ENCODE results near the gene SUMO2. TPM values are rescaled to one million over a fixed set of nuclear protein-coding genes. Genes with fewer than 3 reads are reported as not detected.

Gene SUMO2
- total and polyA plus RNA-seq, 2 of the 13 experiments (the other 11 are each of a cell fraction or from before 2014, with no cell fraction given), result 337 to 553 TPM

DNA sequence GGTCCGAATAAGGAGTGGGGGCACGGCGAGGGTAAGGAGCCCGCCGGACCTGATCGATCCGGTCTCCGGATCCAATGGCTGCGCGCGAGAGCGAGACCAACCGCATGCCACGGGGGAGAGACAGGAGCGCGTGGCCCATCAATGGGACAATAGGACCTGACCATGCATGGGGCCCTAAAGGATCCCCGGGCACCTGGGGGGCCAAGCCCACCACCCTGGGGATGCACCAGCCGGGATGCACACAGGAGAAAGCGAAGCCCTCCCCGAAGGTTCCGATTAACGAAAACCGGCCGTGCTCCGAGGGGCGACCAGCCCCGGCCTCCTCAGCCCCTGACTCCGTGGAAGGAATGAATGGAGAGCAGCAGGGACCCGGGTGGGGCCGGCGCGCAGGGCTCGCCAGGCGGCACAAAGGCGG lies 29.0 kb downstream of the SUMO2 start (continued):
- no peak for TF ChIP-seq ZBTB40 (IDR thresholded peaks at IDR 0.05)
- TF ChIP-seq ZBTB40 (CRISPR knock-in tag; IDR thresholded peaks at IDR 0.05), result peak; percentile 39; the same call in 1 of the 2 replicates
- TF ChIP-seq ZNF746 (CRISPR knock-in tag; IDR thresholded peaks at IDR 0.05), result no peak
- TF ChIP-seq ZNF350 (CRISPR knock-in tag; IDR thresholded peaks at IDR 0.05; ENCODE audit: borderline replicate concordance, low read depth), result no peak
- 0 out of 2 replicates have a peak, but pooled peaks have one; percentile 8 for TF ChIP-seq TIGD3 (CRISPR knock-in tag; IDR thresholded peaks at IDR 0.05; ENCODE audit: borderline replicate concordance)
- TF ChIP-seq ZNF260 (CRISPR knock-in tag; IDR thresholded peaks at IDR 0.05; ENCODE audit: borderline replicate concordance, low read depth), result no peak
- no peak for TF ChIP-seq SRSF1 (optimal IDR thresholded peaks at IDR 0.05; ENCODE audit: low read depth, low read length)
- TF ChIP-seq DR1 (CRISPR knock-in tag; IDR thresholded peaks at IDR 0.05), result no peak
- TF ChIP-seq TRIM24 (CRISPR knock-in tag; IDR thresholded peaks at IDR 0.05), result no peak
- no peak for TF ChIP-seq ZNF614 (CRISPR knock-in tag; IDR thresholded peaks at IDR 0.05; ENCODE audit: borderline replicate concordance)
- no peak for TF ChIP-seq PHB2 (IDR thresholded peaks at IDR 0.05; ENCODE audit: partially characterized antibody)
- TF ChIP-seq, protein P1, sequence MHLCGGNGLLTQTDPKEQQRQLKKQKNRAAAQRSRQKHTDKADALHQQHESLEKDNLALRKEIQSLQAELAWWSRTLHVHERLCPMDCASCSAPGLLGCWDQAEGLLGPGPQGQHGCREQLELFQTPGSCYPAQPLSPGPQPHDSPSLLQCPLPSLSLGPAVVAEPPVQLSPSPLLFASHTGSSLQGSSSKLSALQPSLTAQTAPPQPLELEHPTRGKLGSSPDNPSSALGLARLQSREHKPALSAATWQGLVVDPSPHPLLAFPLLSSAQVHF (CRISPR knock-in tag; IDR thresholded peaks at IDR 0.05), result no peak
- no peak for TF ChIP-seq JDP2 (CRISPR knock-in tag; IDR thresholded peaks at IDR 0.05; ENCODE audit: borderline replicate concordance)
- TF ChIP-seq STAG1 (CRISPR knock-in tag; IDR thresholded peaks at IDR 0.05), result no peak
- no peak for TF ChIP-seq ZBTB39 (CRISPR knock-in tag; IDR thresholded peaks at IDR 0.05)
- no peak for TF ChIP-seq ZNF432 (CRISPR knock-in tag; IDR thresholded peaks at IDR 0.05; ENCODE audit: borderline replicate concordance)
- TF ChIP-seq ZNF740 (CRISPR knock-in tag; IDR thresholded peaks at IDR 0.05), result no peak

Measured in HepG2 (cell line).